Vagina (tissue), 2 donors: Measurements from ENCODE around the gene OXNAD1.

Experiments
- CTCF ChIP-seq, 3 experiments: fragments of 450-650 bp in 2 of 3; fragments of 200-600 bp in 1 of 3; sonication (generic) in 1 of 3; IDR thresholded peaks; one replicate each; pipeline ENCODE4 v1.5.1; 2017 to 2019; ENCODE audit warnings: antibody characterized with exemption in 3 of 3, mild to moderate bottlenecking in 2 of 3, moderate library complexity in 2 of 3
- POLR2A ChIP-seq, 2 donors: fragments of 450-650 bp; IDR thresholded peaks; one replicate each; pipeline ENCODE4 v1.6.1; 2017; ENCODE audit warnings: antibody characterized with exemption in 2 of 2, mild to moderate bottlenecking in 2 of 2, moderate library complexity in 2 of 2
- POLR2AphosphoS5 ChIP-seq, 2 donors: sonication (generic); formaldehyde crosslinking; IDR thresholded peaks; one replicate each; pipeline ENCODE4 v1.9.0; 2017; ENCODE audit warnings: antibody characterized with exemption in 2 of 2, mild to moderate bottlenecking in 2 of 2, low read depth in 1 of 2; ENCODE audit not compliant: insufficient read depth in 1 of 2

- TF ChIP-seq POLR2AphosphoS5 (IDR thresholded peaks at IDR 0.05; ENCODE audit: insufficient read depth in 1 of 2, low read depth in 1 of 2): no peak
- no peak for TF ChIP-seq CTCF (IDR thresholded peaks at IDR 0.05)
- no peak for TF ChIP-seq POLR2A (IDR thresholded peaks at IDR 0.05)
These were observed 12.6 kb upstream of the OXNAD1 start for GRCh38 chr3:16252243-16252978.
